IMR-90 (cell line): ENCODE results near the gene UBN1.

ENCODE experiments used
- BHLHE40 ChIP-seq: fragments of 150-350 bp; IDR thresholded peaks from 2 replicates; pipeline ENCODE4 v1.6.1; 2016; ENCODE audit warnings: mild to moderate bottlenecking, low read depth, low read length
- CEBPB ChIP-seq: IDR thresholded peaks from 2 replicates; pipeline ENCODE4 v1.6.1; 2012; ENCODE audit warnings: low read depth, low read length, improper control_type of control experiment
- CHD1 ChIP-seq: IDR thresholded peaks from 2 replicates; pipeline ENCODE4 v1.6.1; 2012; ENCODE audit warnings: low read depth, low read length, improper control_type of control experiment
- FOS ChIP-seq: fragments of 150-350 bp; IDR thresholded peaks from 2 replicates; pipeline ENCODE4 v1.6.1; 2016; ENCODE audit warnings: low read depth, low read length
- MAFK ChIP-seq: IDR thresholded peaks from 2 replicates; pipeline ENCODE4 v1.6.1; 2012; ENCODE audit warnings: low read depth, low read length, improper control_type of control experiment
- MXI1 ChIP-seq: IDR thresholded peaks from 2 replicates; pipeline ENCODE4 v1.6.1; 2012; ENCODE audit warnings: low read depth, mild to moderate bottlenecking, low read length, moderate library complexity, borderline replicate concordance
- NFE2L2 ChIP-seq: fragments of 150-350 bp; IDR thresholded peaks from 2 replicates; pipeline ENCODE4 v1.6.1; 2016; ENCODE audit warnings: low read depth, mild to moderate bottlenecking, low read length
- POLR2A ChIP-seq: IDR thresholded peaks from 2 replicates; pipeline ENCODE4 v1.6.1; 2012; ENCODE audit warnings: mild to moderate bottlenecking, low read depth, low read length
- RAD21 ChIP-seq: IDR thresholded peaks from 2 replicates; pipeline ENCODE4 v1.6.1; 2012; ENCODE audit warnings: low read length, improper control_type of control experiment
- RCOR1 ChIP-seq: IDR thresholded peaks from 2 replicates; pipeline ENCODE4 v1.6.1; 2012; ENCODE audit warnings: mild to moderate bottlenecking, low read length, improper control_type of control experiment; ENCODE audit not compliant: insufficient replicate concordance
- SMC3 ChIP-seq: fragments of 150-350 bp; IDR thresholded peaks from 2 replicates; pipeline ENCODE4 v1.6.1; 2016; ENCODE audit warnings: low read depth, mild to moderate bottlenecking, antibody characterized with exemption, low read length, moderate library complexity
- TF ChIP-seq, protein P1 (sequence below): conservative IDR thresholded peaks from 2 replicates; pipeline ENCODE4 v1.5.1; 2012; ENCODE audit warnings: mild to moderate bottlenecking, low read depth, low read length, improper control_type of control experiment
- TF ChIP-seq, protein P2 (sequence below): fragments of 150-350 bp; IDR thresholded peaks from 2 replicates; pipeline ENCODE4 v1.6.1; 2017; ENCODE audit warnings: mild to moderate bottlenecking, antibody characterized with exemption, low read length, low read depth
- TF ChIP-seq, protein P3 (sequence below): fragments of 150-350 bp; IDR thresholded peaks from 2 replicates; pipeline ENCODE4 v1.6.1; 2016; ENCODE audit warnings: low read depth, mild to moderate bottlenecking, low read length, moderate library complexity, borderline replicate concordance

DNA sequence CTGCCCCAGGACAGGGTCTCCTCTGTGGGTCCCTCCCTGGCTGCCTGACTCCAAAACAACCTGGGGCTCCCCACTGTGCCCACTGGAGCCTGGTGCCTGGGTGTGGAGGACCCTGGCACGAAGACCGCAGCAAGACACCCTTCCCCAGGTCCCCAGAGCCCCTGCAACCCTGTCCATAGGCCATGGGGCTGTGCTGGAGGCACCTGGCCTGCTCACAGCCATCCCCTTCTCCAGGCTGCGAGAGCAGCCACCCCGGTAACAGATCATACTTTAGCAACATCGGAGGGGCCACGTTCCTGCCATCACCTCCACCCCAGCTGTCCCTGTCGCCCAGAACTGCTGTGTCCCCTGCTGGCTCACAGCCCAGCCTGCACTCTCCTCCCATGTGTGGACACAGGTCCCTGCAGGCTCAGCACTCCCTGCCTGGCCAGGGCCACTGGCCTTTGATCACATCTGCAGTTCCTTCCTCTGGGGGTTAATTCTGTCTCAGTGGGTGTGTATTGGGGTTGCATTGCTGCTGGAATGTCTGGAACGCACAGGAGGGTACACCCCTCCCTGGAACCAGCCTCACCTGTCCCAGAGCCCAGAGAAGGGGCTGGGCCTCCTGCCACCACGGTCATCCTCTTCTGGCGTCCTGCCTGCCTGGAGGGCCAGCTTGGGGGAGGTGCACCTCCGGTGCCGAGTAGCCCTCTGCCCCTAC lies 77.5 kb downstream of the UBN1 start:
- TF ChIP-seq SMC3 (no peak), POLR2A (no peak), CHD1 (no peak), CEBPB (no peak), RAD21 (no peak), FOS (no peak), RCOR1 (no peak), MAFK (no peak), NFE2L2 (no peak), MXI1 (no peak), BHLHE40 (no peak)
- TF ChIP-seq, protein P1, sequence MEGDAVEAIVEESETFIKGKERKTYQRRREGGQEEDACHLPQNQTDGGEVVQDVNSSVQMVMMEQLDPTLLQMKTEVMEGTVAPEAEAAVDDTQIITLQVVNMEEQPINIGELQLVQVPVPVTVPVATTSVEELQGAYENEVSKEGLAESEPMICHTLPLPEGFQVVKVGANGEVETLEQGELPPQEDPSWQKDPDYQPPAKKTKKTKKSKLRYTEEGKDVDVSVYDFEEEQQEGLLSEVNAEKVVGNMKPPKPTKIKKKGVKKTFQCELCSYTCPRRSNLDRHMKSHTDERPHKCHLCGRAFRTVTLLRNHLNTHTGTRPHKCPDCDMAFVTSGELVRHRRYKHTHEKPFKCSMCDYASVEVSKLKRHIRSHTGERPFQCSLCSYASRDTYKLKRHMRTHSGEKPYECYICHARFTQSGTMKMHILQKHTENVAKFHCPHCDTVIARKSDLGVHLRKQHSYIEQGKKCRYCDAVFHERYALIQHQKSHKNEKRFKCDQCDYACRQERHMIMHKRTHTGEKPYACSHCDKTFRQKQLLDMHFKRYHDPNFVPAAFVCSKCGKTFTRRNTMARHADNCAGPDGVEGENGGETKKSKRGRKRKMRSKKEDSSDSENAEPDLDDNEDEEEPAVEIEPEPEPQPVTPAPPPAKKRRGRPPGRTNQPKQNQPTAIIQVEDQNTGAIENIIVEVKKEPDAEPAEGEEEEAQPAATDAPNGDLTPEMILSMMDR, result no peak
- TF ChIP-seq, protein P2, sequence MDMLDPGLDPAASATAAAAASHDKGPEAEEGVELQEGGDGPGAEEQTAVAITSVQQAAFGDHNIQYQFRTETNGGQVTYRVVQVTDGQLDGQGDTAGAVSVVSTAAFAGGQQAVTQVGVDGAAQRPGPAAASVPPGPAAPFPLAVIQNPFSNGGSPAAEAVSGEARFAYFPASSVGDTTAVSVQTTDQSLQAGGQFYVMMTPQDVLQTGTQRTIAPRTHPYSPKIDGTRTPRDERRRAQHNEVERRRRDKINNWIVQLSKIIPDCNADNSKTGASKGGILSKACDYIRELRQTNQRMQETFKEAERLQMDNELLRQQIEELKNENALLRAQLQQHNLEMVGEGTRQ, result no peak
- TF ChIP-seq, protein P3, sequence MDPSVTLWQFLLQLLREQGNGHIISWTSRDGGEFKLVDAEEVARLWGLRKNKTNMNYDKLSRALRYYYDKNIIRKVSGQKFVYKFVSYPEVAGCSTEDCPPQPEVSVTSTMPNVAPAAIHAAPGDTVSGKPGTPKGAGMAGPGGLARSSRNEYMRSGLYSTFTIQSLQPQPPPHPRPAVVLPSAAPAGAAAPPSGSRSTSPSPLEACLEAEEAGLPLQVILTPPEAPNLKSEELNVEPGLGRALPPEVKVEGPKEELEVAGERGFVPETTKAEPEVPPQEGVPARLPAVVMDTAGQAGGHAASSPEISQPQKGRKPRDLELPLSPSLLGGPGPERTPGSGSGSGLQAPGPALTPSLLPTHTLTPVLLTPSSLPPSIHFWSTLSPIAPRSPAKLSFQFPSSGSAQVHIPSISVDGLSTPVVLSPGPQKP, result no peak
